HCEC 1CT (cell line): ENCODE results near the gene NPAS2.

Experiments
- DNase-seq: peaks from one replicate; pipeline ENCODE4 v3.0.0-alpha.2; 2017

Gene NPAS2

GRCh38 chr2:100819370-100820272, at the start of gene NPAS2:
Gene NPAS2 (plus strand): TSS chr2:100820139. CDS start chr2:100904755, 84,616 bp downstream.
- peak; percentile 65 for DNase-seq

- no peak for DNase-seq
Measured at GRCh38 chr2:100771125-100771524, 48.8 kb upstream of the NPAS2 start.

GRCh38 chr2:100773538-100773937, 46.4 kb upstream of the NPAS2 start:
- no peak for DNase-seq

- no peak for DNase-seq
Measured at GRCh38 chr2:100776445-100776844, 43.5 kb upstream of the NPAS2 start.

GRCh38 chr2:100778637-100779450, 41.1 kb upstream of the NPAS2 start:
- DNase-seq = no peak

- DNase-seq = no peak
Measured at GRCh38 chr2:100779908-100780202, 40.1 kb upstream of the NPAS2 start.

- peak; percentile 29 for DNase-seq
Measured at GRCh38 chr2:100780203-100781008, 39.5 kb upstream of the NPAS2 start.

- DNase-seq = no peak
Measured at GRCh38 chr2:100781009-100781325, 39.0 kb upstream of the NPAS2 start.

GRCh38 chr2:100781523-100782379, 38.2 kb upstream of the NPAS2 start:
- no peak for DNase-seq

- no peak for DNase-seq
Measured at GRCh38 chr2:100782380-100782878, 37.5 kb upstream of the NPAS2 start.

- DNase-seq = no peak
Measured at GRCh38 chr2:100783987-100784386, 36.0 kb upstream of the NPAS2 start.

GRCh38 chr2:100784681-100785080, 35.3 kb upstream of the NPAS2 start:
- DNase-seq = no peak

GRCh38 chr2:100785626-100786296, 34.2 kb upstream of the NPAS2 start:
- DNase-seq = no peak

- DNase-seq = peak; percentile 72
Measured at GRCh38 chr2:100786297-100786658, 33.7 kb upstream of the NPAS2 start.

- DNase-seq = no peak
Measured at GRCh38 chr2:100786985-100787384, 33.0 kb upstream of the NPAS2 start.

- no peak for DNase-seq
Measured at GRCh38 chr2:100789361-100789760, 30.6 kb upstream of the NPAS2 start.

- DNase-seq = no peak
Measured at GRCh38 chr2:100791294-100791935, 28.5 kb upstream of the NPAS2 start.

GRCh38 chr2:100791936-100792308, 28.0 kb upstream of the NPAS2 start:
- no peak for DNase-seq

- no peak for DNase-seq
Measured at GRCh38 chr2:100793220-100793619, 26.7 kb upstream of the NPAS2 start.

GRCh38 chr2:100793982-100794381, 26.0 kb upstream of the NPAS2 start:
- no peak for DNase-seq

- no peak for DNase-seq
Measured at GRCh38 chr2:100796499-100797100, 23.3 kb upstream of the NPAS2 start.
